GM13976 (cell line): ENCODE measurements around the gene OCA2.

ENCODE experiments used
- DNase-seq: peaks from one replicate; pipeline ENCODE4 v3.0.0; 2012; ENCODE audit warnings: low spot score
- in situ Hi-C: fragments of 300-500 bp; cut with MboI; formaldehyde crosslinking; loops from one replicate; pipeline ENCODE4 v1.12.0; 2022; ENCODE audit warnings: low sequenced_read_pairs, mixed read lengths, inconsistent platforms; ENCODE audit not compliant: unreplicated experiment
- TF ChIP-seq, protein P1 (sequence below): IDR thresholded peaks from 2 replicates; pipeline ENCODE4 v1.5.1; 2012; ENCODE audit warnings: borderline replicate concordance, mild to moderate bottlenecking; ENCODE audit not compliant: insufficient read depth; ENCODE audit errors: extremely low read depth, missing control alignments, control extremely low read depth

OCA2 gene

GRCh38 chr15:27833178-27833577, 265.9 kb downstream of the OCA2 start:
- in situ Hi-C loops = no loop called here
- TF ChIP-seq, protein P1, sequence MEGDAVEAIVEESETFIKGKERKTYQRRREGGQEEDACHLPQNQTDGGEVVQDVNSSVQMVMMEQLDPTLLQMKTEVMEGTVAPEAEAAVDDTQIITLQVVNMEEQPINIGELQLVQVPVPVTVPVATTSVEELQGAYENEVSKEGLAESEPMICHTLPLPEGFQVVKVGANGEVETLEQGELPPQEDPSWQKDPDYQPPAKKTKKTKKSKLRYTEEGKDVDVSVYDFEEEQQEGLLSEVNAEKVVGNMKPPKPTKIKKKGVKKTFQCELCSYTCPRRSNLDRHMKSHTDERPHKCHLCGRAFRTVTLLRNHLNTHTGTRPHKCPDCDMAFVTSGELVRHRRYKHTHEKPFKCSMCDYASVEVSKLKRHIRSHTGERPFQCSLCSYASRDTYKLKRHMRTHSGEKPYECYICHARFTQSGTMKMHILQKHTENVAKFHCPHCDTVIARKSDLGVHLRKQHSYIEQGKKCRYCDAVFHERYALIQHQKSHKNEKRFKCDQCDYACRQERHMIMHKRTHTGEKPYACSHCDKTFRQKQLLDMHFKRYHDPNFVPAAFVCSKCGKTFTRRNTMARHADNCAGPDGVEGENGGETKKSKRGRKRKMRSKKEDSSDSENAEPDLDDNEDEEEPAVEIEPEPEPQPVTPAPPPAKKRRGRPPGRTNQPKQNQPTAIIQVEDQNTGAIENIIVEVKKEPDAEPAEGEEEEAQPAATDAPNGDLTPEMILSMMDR = no peak
- DNase-seq = no peak

DNA sequence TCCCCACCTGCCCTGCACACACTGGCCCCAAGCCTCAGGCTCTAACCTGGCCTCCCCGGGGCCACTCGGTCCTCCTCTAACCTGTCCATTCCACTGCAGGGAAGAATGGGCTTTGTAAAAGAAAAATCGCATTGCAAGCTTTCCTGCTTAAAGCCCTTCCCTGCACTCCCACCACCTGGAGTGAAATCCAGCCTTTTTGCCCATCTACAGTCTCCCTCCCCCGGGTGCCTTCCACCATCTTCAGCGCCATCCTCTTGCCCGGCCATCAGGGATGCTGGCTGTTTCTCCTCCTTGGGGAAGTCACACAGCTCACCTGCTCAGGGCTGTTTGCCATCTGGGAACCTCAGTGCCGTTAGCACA, 266.9 kb downstream of the OCA2 start:
- in situ Hi-C loops = no loop called here
- no peak for DNase-seq
- TF ChIP-seq, protein P1 = no peak

DNA sequence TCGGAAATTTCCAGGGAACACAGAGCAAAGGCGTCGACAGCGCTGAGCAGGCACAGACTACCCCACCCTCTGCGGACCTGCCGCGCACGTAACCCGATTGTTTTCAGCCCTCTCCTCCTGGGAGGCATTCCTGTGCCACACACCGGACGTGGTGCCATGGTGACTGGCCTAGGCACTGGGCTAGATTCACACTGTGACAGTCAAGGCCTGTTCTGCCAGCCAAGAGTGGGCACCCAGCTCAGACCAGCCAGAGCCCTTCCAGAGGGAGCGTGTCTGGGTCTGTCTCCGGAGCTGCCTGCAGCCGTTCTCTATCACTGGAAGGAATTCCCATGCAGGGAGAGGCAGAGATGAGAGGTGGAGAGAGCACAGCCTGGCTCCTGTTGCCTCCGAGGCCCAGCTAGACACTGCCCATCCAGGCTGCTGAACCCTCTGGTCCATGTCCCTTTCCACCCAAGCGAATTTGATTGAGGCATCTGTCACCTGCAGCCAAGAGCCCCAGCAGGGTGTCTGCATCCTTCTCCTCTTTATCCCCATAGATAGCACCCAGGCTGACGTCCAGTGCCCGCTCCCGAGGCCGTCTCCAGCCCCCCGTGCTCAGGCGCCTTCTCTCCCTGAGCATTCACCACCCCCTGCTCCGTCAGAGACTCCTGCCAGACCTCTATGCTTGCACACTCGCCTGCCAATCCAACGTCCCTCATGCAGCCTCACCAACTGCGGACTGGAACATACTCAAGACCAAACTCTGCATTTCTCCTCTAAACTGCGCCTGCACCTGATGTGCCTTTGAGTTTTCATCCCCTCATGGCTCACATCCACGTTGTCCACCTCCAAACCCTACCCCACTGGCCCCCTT, 267.5 kb downstream of the OCA2 start:
- DNase-seq = no peak
- in situ Hi-C loops = no loop called here
- TF ChIP-seq, protein P1 = no peak

GRCh38 chr15:27828746-27829145, 270.4 kb downstream of the OCA2 start:
- TF ChIP-seq, protein P1 = no peak
- in situ Hi-C loops = no loop called here
- DNase-seq = no peak

GRCh38 chr15:27826902-27827714, 272.0 kb downstream of the OCA2 start:
- DNase-seq = no peak
- TF ChIP-seq, protein P1 = no peak
- in situ Hi-C loops = no loop called here

DNA sequence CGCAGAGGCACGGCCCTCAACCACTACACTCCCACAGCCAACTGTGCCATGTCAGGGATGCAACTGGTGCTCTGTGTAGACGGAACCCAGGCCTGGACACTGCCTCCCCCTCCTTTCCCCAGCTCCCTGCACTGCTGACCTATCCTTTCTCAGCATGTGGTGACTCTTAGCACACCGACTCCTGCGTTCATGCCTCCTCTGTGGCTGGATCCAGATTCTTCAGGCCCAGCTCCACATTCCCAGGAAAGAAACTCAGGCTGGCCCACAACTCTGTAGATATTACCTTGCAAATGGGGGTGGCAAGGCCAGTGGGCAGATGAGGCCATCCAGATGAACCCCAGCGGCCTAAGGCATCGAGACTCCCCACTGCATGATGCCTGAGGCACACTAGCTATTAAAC, 272.7 kb downstream of the OCA2 start:
- TF ChIP-seq, protein P1 = no peak
- in situ Hi-C loops = no loop called here
- no peak for DNase-seq
